ENCODE results near the gene CPSF4L.

DNA sequence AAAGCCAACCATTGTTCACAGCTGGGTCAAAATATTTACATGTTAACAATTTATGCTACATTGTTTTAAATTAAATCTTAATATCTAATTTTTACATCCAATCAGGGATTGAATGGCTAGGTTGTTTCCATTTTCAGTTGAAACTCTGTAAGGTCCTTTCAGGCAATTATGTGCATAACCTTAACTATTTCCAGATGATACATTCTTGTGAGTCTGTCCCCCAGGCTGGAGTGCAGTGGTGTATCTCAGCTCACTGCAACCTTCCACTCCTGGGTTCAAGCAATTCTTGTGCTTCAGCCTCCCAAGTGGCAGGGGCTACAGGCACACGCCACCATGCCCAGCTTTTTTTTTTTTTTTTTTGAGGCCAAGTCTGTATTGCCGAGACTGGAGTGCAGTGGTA lies 39.7 kb upstream of the CPSF4L start:
- TF ChIP-seq, protein P1, sequence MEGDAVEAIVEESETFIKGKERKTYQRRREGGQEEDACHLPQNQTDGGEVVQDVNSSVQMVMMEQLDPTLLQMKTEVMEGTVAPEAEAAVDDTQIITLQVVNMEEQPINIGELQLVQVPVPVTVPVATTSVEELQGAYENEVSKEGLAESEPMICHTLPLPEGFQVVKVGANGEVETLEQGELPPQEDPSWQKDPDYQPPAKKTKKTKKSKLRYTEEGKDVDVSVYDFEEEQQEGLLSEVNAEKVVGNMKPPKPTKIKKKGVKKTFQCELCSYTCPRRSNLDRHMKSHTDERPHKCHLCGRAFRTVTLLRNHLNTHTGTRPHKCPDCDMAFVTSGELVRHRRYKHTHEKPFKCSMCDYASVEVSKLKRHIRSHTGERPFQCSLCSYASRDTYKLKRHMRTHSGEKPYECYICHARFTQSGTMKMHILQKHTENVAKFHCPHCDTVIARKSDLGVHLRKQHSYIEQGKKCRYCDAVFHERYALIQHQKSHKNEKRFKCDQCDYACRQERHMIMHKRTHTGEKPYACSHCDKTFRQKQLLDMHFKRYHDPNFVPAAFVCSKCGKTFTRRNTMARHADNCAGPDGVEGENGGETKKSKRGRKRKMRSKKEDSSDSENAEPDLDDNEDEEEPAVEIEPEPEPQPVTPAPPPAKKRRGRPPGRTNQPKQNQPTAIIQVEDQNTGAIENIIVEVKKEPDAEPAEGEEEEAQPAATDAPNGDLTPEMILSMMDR (IDR thresholded peaks at IDR 0.05; ENCODE audit: extremely low read depth in 1 of 2, insufficient read depth in 1 of 2, low read depth in 1 of 2, low read length in 2 of 2), result no peak
- TF ChIP-seq FOS (IDR thresholded peaks at IDR 0.05; ENCODE audit: borderline replicate concordance, insufficient read depth, low read length) (no peak), POLR2A (IDR thresholded peaks at IDR 0.05; ENCODE audit: low read depth, low read length) (no peak), EZH2 (IDR thresholded peaks at IDR 0.05; ENCODE audit: borderline replicate concordance, low read depth, low read length, severe bottlenecking) (no peak)

Data from endothelial cell of umbilical vein (primary cell).